NCI-H128 (cell line): ENCODE results near the gene SMIM24.
"Not testable (repeated sequence)": the region's sequence is repeated elsewhere in the genome, so short reads cannot be mapped to it uniquely, and the experiment has no call there.

ENCODE experiments used
- DNase-seq: peaks from one replicate; lab custom pipeline; 2025; ENCODE audit not compliant: unreplicated experiment; lab: John Stamatoyannopoulos, UW

Gene SMIM24

GRCh38 chr19:3457528-3458228, 22.6 kb downstream of the SMIM24 start:
- no peak for DNase-seq

DNA sequence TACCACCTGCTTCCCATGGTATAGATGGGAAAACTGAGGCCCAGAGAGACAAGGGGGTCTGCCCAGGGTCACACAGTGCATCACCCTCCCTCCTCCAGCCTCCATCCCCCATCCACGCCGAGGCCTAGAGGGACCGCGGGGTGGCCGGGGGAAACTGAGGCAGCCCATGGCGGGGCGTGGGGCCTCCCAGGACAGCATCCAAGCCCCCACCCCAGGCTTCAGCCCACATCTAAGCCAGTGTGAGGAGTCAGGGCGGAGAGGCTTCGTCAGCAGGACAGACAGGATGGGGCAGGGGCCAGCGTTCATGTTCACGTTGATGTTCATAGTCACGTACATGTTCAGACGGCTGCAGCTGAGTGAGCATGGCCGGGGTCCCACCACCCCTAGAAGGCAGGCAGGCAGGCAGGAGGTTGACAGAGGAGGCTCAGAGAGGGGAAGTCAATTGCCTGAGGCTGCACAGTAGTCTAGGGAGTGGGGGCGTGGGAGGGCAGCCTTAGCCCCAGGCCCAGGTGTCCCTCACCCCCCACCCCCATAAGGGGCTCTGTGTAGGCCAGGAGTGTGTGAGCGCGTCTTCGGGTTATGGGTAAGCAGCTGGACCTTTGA, 23.3 kb downstream of the SMIM24 start:
- DNase-seq: no peak

GRCh38 chr19:3455960-3456601, 24.2 kb downstream of the SMIM24 start:
- no peak for DNase-seq

DNA sequence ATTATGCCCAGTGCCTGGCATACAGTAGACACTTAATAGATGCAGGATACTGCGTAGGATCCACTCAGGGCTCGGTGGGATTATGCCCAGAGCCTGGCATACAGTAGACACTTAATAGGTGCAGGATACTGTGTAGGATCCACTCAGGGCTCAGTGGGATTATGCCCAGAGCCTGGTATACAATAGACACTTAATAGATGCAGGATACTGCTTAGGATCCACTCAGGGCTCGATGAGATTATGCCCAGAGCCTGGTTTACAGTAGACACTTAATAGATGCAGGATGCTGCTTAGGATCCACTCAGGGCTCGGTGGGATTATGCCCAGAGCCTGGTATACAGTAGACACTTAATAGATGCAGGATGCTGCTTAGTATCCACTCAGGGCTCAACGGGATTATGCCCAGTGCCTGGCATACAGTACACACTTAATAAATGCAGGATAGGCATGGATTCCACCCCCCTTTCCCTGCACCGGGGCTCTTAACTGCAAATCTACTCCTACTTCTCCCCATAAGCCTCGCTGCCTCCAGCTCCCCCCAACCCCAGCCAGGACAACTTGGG, 24.9 kb downstream of the SMIM24 start:
- no peak for DNase-seq

DNA sequence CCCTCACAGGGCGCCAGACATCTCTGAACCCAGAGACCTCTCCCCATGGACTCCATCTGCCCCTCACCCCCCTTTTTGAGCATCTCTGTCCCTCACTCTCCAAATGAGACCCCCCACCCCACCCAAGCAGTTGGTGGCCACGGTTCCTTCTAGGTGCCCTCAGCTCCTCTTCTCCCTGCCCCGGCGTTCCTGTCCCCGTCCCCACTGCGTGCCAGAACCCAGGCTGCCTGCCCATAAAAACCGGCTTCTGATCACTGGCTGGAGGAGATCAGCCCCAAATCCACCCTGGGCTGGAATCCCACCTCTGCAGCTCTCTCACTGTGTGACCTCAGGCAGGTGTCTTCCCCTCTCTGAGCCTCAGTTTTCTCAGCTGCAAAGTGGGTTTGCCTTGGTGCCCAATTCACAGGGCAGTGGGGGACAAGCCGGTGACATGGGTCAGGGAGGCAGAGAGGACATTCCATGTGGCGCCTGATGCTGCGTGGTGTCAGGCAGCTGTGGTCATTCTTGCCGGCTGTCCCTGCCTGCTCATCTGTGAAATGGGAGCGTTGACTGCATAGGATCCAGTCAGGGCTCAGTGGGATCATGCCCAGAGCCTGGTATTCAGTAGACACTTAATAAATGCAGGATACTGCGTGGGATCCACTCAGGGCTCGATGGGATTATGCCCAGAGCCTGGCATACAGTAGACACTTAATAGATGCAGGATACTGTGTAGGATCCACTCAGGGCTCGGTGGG, 25.5 kb downstream of the SMIM24 start:
- no peak for DNase-seq

DNA sequence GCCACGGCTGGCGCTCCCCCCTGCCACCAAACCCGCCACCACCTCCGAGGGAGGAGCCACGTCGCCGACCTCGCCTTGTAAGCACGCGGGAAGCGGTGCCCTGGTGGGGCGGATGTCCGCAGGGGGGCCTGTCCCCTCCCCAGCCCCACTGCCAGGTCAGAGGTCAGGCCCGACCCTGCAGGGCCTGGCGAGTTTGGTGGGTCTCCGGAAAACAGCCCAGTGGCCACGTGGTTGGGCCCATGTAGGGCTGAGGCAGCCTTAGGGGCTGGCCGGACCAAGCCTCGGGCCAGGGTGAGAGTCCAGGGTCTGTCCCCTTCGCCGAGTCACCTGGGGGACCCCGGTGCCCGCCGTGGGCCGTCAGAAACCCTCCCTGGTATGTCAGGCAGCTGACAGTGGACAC, 26.5 kb downstream of the SMIM24 start:
- DNase-seq: no peak

GRCh38 chr19:3452942-3453214, 27.4 kb downstream of the SMIM24 start:
- DNase-seq: not testable (repeated sequence)

GRCh38 chr19:3452171-3452941, 28.0 kb downstream of the SMIM24 start:
- DNase-seq: no peak

- DNase-seq: no peak
Measured at GRCh38 chr19:3451451-3451866, 28.9 kb downstream of the SMIM24 start.

DNA sequence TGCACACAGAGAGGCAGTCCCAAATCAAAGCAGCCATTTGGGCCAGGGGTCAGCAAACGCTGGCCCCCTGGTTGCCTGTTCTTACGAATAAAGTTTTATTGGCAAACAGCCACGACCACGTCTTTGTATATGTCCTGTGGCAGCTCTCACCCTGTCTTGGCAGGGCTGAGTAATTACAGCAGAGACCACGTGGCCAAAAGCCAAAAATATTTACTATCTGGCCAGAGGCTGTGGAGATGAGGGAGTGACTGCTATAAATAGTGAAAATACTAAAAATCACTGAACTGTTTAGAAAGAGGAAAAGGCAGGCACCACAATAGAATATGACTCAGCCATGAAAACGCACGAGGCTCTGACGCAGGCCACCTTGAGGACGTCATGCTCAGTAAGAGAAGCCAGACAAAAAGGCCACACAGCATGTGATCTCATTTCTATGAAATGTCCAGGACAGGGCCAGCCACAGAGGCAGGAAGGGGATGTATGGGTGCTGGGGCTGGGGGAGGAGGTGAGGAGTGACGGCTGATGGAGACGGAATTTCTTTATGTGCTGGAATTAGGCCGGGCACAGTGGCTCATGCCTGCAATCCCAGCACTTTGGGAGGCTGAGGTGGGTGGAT, 29.4 kb downstream of the SMIM24 start:
- no peak for DNase-seq

GRCh38 chr19:3448616-3449334, 31.6 kb downstream of the SMIM24 start:
- no peak for DNase-seq

DNA sequence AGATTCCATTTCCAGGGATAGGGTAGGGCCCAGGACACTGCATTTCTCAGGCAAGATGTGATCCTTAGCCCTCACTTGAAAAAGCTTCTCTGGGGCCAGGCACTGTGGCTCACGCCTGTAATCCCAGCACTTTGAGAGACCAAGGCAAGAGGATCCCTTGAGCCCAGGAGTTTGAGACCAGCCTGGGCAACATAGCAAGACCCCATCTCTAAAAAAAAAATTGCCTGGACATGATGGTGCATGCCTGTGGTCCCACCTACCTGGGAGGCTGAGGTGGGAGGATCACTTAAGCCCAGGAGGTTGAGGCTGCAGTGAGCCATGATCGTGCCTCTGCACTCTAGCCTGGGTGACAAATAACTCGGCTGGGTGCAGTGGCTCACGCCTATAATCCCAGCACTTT, 33.7 kb downstream of the SMIM24 start:
- not testable (repeated sequence) for DNase-seq

DNA sequence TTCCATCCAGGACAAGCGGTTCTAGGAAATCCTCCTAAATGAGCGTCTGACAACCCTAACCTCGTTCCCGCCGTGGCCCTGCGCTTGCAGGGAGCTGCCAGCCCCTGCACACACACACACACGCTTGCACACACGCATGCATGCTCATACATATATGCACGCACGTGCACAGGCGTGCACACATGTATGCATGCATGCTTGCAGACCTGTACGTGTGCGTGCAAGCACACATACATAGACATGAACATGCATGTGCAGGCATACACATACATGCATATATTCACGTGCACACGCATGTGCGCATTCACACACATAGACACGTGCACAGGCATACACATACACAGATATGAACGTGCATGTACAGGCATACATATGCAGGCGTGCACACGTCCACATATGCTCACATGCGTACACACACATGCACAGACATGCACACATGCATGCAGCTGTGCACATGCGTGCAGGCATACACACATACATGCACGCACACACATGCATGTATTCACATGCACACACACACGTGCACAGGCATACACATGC, 35.6 kb downstream of the SMIM24 start:
- DNase-seq: no peak

DNA sequence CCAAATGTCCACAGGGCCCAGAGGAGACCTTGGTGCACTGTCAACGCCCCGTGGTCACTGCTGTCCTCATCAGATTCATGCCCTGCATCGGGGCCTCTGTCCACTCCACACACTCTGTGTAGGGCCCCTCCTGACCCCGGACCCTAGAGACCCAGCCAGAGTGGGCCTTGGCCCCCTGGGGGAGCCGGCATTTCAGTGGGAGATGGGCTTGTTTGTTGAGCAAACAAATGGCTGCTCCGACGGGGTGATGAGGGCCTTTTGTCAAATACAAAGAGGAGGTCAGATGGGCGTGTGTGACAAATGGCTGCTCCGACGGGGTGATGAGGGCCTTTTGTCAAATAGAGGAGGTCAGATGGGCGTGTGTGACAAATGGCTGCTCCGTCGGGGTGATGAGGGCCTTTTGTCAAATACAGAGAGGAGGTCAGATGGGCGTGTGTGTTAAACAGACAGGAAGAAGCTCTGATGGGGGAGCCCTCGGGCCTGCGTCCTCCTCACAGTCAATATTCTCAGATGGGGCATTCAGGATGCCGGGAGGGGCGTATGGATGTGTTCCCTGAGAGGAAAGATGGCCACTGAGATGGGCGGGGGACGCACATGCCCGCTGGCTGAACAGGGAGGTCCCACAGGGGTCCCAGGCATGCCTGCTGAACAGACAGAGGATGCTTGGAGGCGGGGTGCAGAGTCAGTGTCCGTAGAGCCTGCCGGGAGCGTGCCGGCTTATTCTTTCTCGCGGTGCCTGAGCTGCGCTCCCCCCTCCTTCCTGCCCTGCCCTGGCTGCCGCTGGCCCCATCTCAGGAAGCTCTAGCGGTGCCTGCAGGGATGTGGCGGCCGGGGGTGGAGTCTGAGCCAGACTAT, 36.3 kb downstream of the SMIM24 start:
- DNase-seq: no peak

GRCh38 chr19:3442487-3443071, 37.7 kb downstream of the SMIM24 start:
- no peak for DNase-seq

- no peak for DNase-seq
Measured at GRCh38 chr19:3441986-3442329, 38.4 kb downstream of the SMIM24 start.

GRCh38 chr19:3441089-3441985, 39.0 kb downstream of the SMIM24 start:
- no peak for DNase-seq
